ENCODE data around the gene SNED1.

DNA sequence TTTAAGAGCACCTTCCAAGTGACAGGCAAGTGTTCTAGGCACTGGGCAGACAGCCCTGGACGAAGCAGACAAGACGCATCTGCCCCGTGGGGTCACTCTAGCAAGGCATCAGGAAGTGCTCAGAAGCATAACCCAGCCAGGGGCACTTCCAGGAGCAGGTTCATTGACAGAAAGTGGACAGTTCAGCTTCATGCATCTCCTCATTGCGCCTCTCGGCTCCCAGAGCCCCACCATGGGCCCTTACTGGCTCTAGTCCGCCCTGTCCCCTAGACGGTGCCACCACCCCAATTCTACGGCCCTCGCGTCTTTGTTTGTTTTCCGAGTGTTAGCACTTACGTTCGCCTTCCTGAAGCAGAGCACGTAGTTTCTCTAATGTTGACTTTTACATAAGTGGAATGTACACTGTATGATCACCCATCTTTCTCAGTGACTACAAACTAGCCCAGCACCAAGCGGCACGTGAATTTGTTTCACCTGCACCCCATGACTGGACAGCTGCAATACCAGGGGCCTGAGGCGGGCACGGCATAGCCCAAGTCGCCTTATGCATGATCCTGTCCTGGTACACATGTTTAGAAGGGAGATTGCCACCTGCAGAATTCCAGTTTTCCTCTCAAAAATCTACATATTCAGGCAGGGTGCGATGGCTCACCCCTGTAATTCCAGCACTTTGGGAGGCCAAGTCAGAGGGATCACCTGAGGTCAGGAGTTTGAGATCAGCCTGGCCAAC is 33.2 kb downstream of the SNED1 start:
- TF ChIP-seq, protein P1, sequence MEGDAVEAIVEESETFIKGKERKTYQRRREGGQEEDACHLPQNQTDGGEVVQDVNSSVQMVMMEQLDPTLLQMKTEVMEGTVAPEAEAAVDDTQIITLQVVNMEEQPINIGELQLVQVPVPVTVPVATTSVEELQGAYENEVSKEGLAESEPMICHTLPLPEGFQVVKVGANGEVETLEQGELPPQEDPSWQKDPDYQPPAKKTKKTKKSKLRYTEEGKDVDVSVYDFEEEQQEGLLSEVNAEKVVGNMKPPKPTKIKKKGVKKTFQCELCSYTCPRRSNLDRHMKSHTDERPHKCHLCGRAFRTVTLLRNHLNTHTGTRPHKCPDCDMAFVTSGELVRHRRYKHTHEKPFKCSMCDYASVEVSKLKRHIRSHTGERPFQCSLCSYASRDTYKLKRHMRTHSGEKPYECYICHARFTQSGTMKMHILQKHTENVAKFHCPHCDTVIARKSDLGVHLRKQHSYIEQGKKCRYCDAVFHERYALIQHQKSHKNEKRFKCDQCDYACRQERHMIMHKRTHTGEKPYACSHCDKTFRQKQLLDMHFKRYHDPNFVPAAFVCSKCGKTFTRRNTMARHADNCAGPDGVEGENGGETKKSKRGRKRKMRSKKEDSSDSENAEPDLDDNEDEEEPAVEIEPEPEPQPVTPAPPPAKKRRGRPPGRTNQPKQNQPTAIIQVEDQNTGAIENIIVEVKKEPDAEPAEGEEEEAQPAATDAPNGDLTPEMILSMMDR (IDR thresholded peaks at IDR 0.05) = no peak
- no peak for TF ChIP-seq EZH2 (IDR thresholded peaks at IDR 0.05)
